GM18526 (cell line): ENCODE results near the gene CTNNBL1.

Experiments used
- POLR2A ChIP-seq: IDR thresholded peaks from 3 replicates; pipeline ENCODE4 v1.6.1; 2011; ENCODE audit not compliant: insufficient read length; ENCODE audit errors: extremely low read depth

Gene CTNNBL1

GRCh38 chr20:37748015-37748414 lies 54.2 kb downstream of the CTNNBL1 start:
- no peak for TF ChIP-seq POLR2A

- TF ChIP-seq POLR2A, result no peak
These were observed 55.4 kb downstream of the CTNNBL1 start for GRCh38 chr20:37749218-37749617.

GRCh38 chr20:37749620-37750403 lies 56.0 kb downstream of the CTNNBL1 start:
- TF ChIP-seq POLR2A, result no peak

GRCh38 chr20:37755665-37756064 lies 61.8 kb downstream of the CTNNBL1 start:
- no peak for TF ChIP-seq POLR2A

GRCh38 chr20:37756234-37756633 lies 62.4 kb downstream of the CTNNBL1 start:
- TF ChIP-seq POLR2A, result no peak

GRCh38 chr20:37757550-37757949 lies 63.7 kb downstream of the CTNNBL1 start:
- TF ChIP-seq POLR2A, result no peak

- TF ChIP-seq POLR2A, result no peak
These were observed 64.5 kb downstream of the CTNNBL1 start for GRCh38 chr20:37758332-37758731.

- no peak for TF ChIP-seq POLR2A
These were observed 65.3 kb downstream of the CTNNBL1 start for GRCh38 chr20:37759052-37759553.

GRCh38 chr20:37759761-37760209 lies 66.0 kb downstream of the CTNNBL1 start:
- TF ChIP-seq POLR2A, result no peak

- TF ChIP-seq POLR2A, result no peak
These were observed 66.5 kb downstream of the CTNNBL1 start for GRCh38 chr20:37760322-37760721.

GRCh38 chr20:37762716-37763485 lies 69.1 kb downstream of the CTNNBL1 start:
- no peak for TF ChIP-seq POLR2A

GRCh38 chr20:37764333-37764935 lies 70.6 kb downstream of the CTNNBL1 start:
- no peak for TF ChIP-seq POLR2A

GRCh38 chr20:37770908-37771307 lies 77.1 kb downstream of the CTNNBL1 start:
- TF ChIP-seq POLR2A, result no peak

GRCh38 chr20:37773291-37773826 lies 79.5 kb downstream of the CTNNBL1 start:
- no peak for TF ChIP-seq POLR2A

- TF ChIP-seq POLR2A, result no peak
These were observed 80.3 kb downstream of the CTNNBL1 start for GRCh38 chr20:37774156-37774555.
